Effector memory CD8-positive, alpha-beta T cell (primary cell): ENCODE measurements around the gene SNX14.
"Not testable (repeated sequence)": the region's sequence is repeated elsewhere in the genome, so short reads cannot be mapped to it uniquely, and the experiment has no call there.

ENCODE experiments used
- ATAC-seq: fragments of 150-1000 bp; cut with Tn5 transposase; replicated peaks from 2 replicates; pipeline ENCODE4 v1.10.0; 2021; ENCODE audit warnings: mild to moderate bottlenecking, moderate library complexity
- DNase-seq, 3 experiments: peaks; one replicate each; pipeline ENCODE4 v3.0.0; 2021
- H3K27ac Mint-ChIP-seq, 2 donors: one replicate each; pipeline ENCODE4 v1.8.0; 2022; ENCODE audit warnings: mild to moderate bottlenecking in 2 of 2, mixed read lengths in 2 of 2, moderate library complexity in 2 of 2
- H3K27me3 Mint-ChIP-seq, 2 donors: one replicate each; pipeline ENCODE4 v1.8.0; 2022; ENCODE audit warnings: mixed read lengths in 2 of 2
- H3K36me3 Mint-ChIP-seq: one replicate; pipeline ENCODE4 v1.8.0; 2022; ENCODE audit warnings: mild to moderate bottlenecking, moderate library complexity, mixed read lengths; ENCODE audit not compliant: insufficient read depth
- H3K4me1 Mint-ChIP-seq, 2 donors: one replicate each; pipeline ENCODE4 v1.8.0; 2022; ENCODE audit warnings: low read depth in 2 of 2, mixed read lengths in 2 of 2
- H3K4me3 Mint-ChIP-seq, 2 donors: one replicate each; pipeline ENCODE4 v1.8.0; 2022; ENCODE audit warnings: mild to moderate bottlenecking in 2 of 2, mixed read lengths in 2 of 2, moderate library complexity in 2 of 2
- H3K9me3 Mint-ChIP-seq, 2 donors: one replicate each; pipeline ENCODE4 v1.8.0; 2022; ENCODE audit warnings: mixed read lengths in 2 of 2

SNX14 gene

GRCh38 chr6:85579581-85579980 is 14.1 kb downstream of the SNX14 start:
- Mint-ChIP-seq H3K36me3 (no peaks in the 10 kb centered on the region), H3K27me3 (no peaks in the 10 kb centered on the region), H3K4me1 (peaks cover 31 to 49% of the 10 kb centered on the region in 2 donors), H3K9me3 (peaks cover 4 to 13% of the 10 kb centered on the region in 2 donors), H3K27ac (peak overlapping the region; percentile 36 to 51), H3K4me3 (no peak overlapping the region)
- DNase-seq (no peak), ATAC-seq (no peak)

GRCh38 chr6:85576476-85576875 is 17.2 kb downstream of the SNX14 start:
- Mint-ChIP-seq H3K27ac (no peak overlapping the region), H3K27me3 (no peaks in the 10 kb centered on the region), H3K4me1 (peaks cover 20 to 32% of the 10 kb centered on the region in 2 donors), H3K9me3 (peaks cover 0 to 2% of the 10 kb centered on the region in 2 donors), H3K4me3 (no peak overlapping the region), H3K36me3 (peaks cover 7% of the 10 kb centered on the region)
- DNase-seq (no peak), ATAC-seq (no peak)

GRCh38 chr6:85574932-85575598 is 18.6 kb downstream of the SNX14 start:
- no peak overlapping the region for H3K4me3 Mint-ChIP-seq

GRCh38 chr6:85569323-85569722 is 24.3 kb downstream of the SNX14 start:
- H3K27ac Mint-ChIP-seq: peak overlapping the region; percentile 33 to 52
- ATAC-seq (no peak), DNase-seq (no peak)
- no peaks in the 10 kb centered on the region for H3K27me3 Mint-ChIP-seq
- H3K4me1 Mint-ChIP-seq: peaks cover 0 to 4% of the 10 kb centered on the region in 2 donors
- H3K9me3 Mint-ChIP-seq: no peaks in the 10 kb centered on the region
- no peak overlapping the region for H3K4me3 Mint-ChIP-seq
- H3K36me3 Mint-ChIP-seq: peaks cover 44% of the 10 kb centered on the region

More at GRCh38 chr6:85574932-85575598, 18.6 kb downstream of the SNX14 start:
- H3K4me1 Mint-ChIP-seq: peaks cover 15 to 22% of the 10 kb centered on the region in 2 donors
- no peaks in the 10 kb centered on the region for H3K27me3 Mint-ChIP-seq
- ATAC-seq (no peak), DNase-seq (no peak)
- H3K27ac Mint-ChIP-seq: no peak overlapping the region
- H3K36me3 Mint-ChIP-seq: peaks cover 20% of the 10 kb centered on the region
- no peaks in the 10 kb centered on the region for H3K9me3 Mint-ChIP-seq

- Mint-ChIP-seq H3K4me3 (no peak overlapping the region), H3K9me3 (no peaks in the 10 kb centered on the region), H3K36me3 (peaks cover 50% of the 10 kb centered on the region), H3K4me1 (peaks cover 0 to 4% of the 10 kb centered on the region in 2 donors), H3K27me3 (no peaks in the 10 kb centered on the region), H3K27ac (no peak overlapping the region)
- ATAC-seq: no peak
- DNase-seq: no peak
Measured at GRCh38 chr6:85568411-85568810, 25.2 kb downstream of the SNX14 start.

GRCh38 chr6:85565736-85566135 is 27.9 kb downstream of the SNX14 start:
- ATAC-seq (no peak), DNase-seq (no peak)
- Mint-ChIP-seq H3K9me3 (no peaks in the 10 kb centered on the region), H3K27ac (no peak overlapping the region), H3K4me1 (peaks cover 0 to 4% of the 10 kb centered on the region in 2 donors), H3K36me3 (peaks cover 52% of the 10 kb centered on the region), H3K27me3 (no peaks in the 10 kb centered on the region), H3K4me3 (no peak overlapping the region)

- H3K27ac Mint-ChIP-seq, H3K27me3 Mint-ChIP-seq, ATAC-seq, H3K4me3 Mint-ChIP-seq, H3K9me3 Mint-ChIP-seq, DNase-seq, H3K4me1 Mint-ChIP-seq: not testable (repeated sequence)
- H3K36me3 Mint-ChIP-seq: peaks cover 56% of the 10 kb centered on the region
Measured at GRCh38 chr6:85564223-85564622, 29.4 kb downstream of the SNX14 start.

- ATAC-seq (no peak), DNase-seq (no peak)
- no peaks in the 10 kb centered on the region for H3K9me3 Mint-ChIP-seq
- no peaks in the 10 kb centered on the region for H3K27me3 Mint-ChIP-seq
- no peaks in the 10 kb centered on the region for H3K4me1 Mint-ChIP-seq
- no peak overlapping the region for H3K4me3 Mint-ChIP-seq
- H3K36me3 Mint-ChIP-seq: peaks cover 54% of the 10 kb centered on the region
- no peak overlapping the region for H3K27ac Mint-ChIP-seq
Measured at GRCh38 chr6:85561750-85562357, 31.8 kb downstream of the SNX14 start.

- Mint-ChIP-seq H3K4me1 (no peaks in the 10 kb centered on the region), H3K27me3 (no peaks in the 10 kb centered on the region), H3K9me3 (no peaks in the 10 kb centered on the region), H3K36me3 (peaks cover 31% of the 10 kb centered on the region), H3K4me3 (no peak overlapping the region), H3K27ac (peak overlapping the region in 1 of 2 donors; percentile 16)
- no peak for ATAC-seq
- DNase-seq: no peak
Measured at GRCh38 chr6:85556992-85557668, 36.5 kb downstream of the SNX14 start.

- no peak for DNase-seq
- no peaks in the 10 kb centered on the region for H3K9me3 Mint-ChIP-seq
Measured at GRCh38 chr6:85552652-85553051, 41.0 kb downstream of the SNX14 start.

GRCh38 chr6:85551264-85551663 is 42.4 kb downstream of the SNX14 start:
- Mint-ChIP-seq H3K27ac (peak overlapping the region in 1 of 2 donors; percentile 67), H3K4me1 (no peaks in the 10 kb centered on the region), H3K4me3 (no peak overlapping the region), H3K27me3 (no peaks in the 10 kb centered on the region), H3K9me3 (no peaks in the 10 kb centered on the region), H3K36me3 (peaks cover 38% of the 10 kb centered on the region)
- no peak for DNase-seq
- ATAC-seq: no peak

More at GRCh38 chr6:85552652-85553051, 41.0 kb downstream of the SNX14 start:
- Mint-ChIP-seq H3K27ac (no peak overlapping the region), H3K36me3 (peaks cover 24% of the 10 kb centered on the region), H3K4me1 (no peaks in the 10 kb centered on the region), H3K27me3 (no peaks in the 10 kb centered on the region), H3K4me3 (no peak overlapping the region)
- no peak for ATAC-seq

GRCh38 chr6:85547719-85548118 is 45.9 kb downstream of the SNX14 start:
- H3K36me3 Mint-ChIP-seq: peaks cover 53% of the 10 kb centered on the region
- no peak overlapping the region for H3K4me3 Mint-ChIP-seq
- DNase-seq: no peak

GRCh38 chr6:85544776-85545175 is 48.9 kb downstream of the SNX14 start:
- ATAC-seq: no peak
- no peaks in the 10 kb centered on the region for H3K9me3 Mint-ChIP-seq
- H3K27ac Mint-ChIP-seq: peak overlapping the region in 1 of 2 donors; percentile 5
- no peaks in the 10 kb centered on the region for H3K27me3 Mint-ChIP-seq
- H3K36me3 Mint-ChIP-seq: peaks cover 52% of the 10 kb centered on the region
- H3K4me1 Mint-ChIP-seq: no peaks in the 10 kb centered on the region
- no peak overlapping the region for H3K4me3 Mint-ChIP-seq
- no peak for DNase-seq

More at GRCh38 chr6:85547719-85548118, 45.9 kb downstream of the SNX14 start:
- H3K27ac Mint-ChIP-seq: peak overlapping the region in 1 of 2 donors; percentile 67
- ATAC-seq: no peak
- H3K27me3 Mint-ChIP-seq: no peaks in the 10 kb centered on the region
- no peaks in the 10 kb centered on the region for H3K4me1 Mint-ChIP-seq
- no peaks in the 10 kb centered on the region for H3K9me3 Mint-ChIP-seq
